Spleen (tissue), 11 donors: ENCODE measurements around the gene MOV10. TPM values are rescaled to one million over a fixed set of nuclear protein-coding genes. Genes with fewer than 3 reads are reported as not detected.

Experiments
- DNase-seq: peaks from one replicate; pipeline ENCODE4 v3.0.0-alpha.2; 2020
- H3K27ac ChIP-seq, 8 donors: fragments of 200-600 bp; sonication (generic) in 7 of 8; 1 replicate in 4 of 8; 2 replicates in 4 of 8; pipeline versions ENCODE4 v1.5.0 to v1.8.0; 2016 to 2021; ENCODE audit warnings: inconsistent platforms in 4 of 8, mild to moderate bottlenecking in 4 of 8, moderate library complexity in 1 of 8
- H3K27me3 ChIP-seq, 7 donors: fragments of 200-600 bp; sonication (generic) in 6 of 7; replicated peaks in 1 of 7; 1 replicate in 4 of 7; 2 replicates in 3 of 7; pipeline versions ENCODE4 v1.5.0 to v1.8.0; 2016 to 2021; ENCODE audit warnings: inconsistent platforms in 3 of 7, mild to moderate bottlenecking in 1 of 7
- H3K36me3 ChIP-seq, 6 donors: fragments of 200-600 bp; sonication (generic) in 5 of 6; 1 replicate in 4 of 6; 2 replicates in 2 of 6; pipeline versions ENCODE4 v1.5.0 to v1.8.0; 2016 to 2021; ENCODE audit warnings: inconsistent platforms in 2 of 6
- H3K4me1 ChIP-seq, 6 donors: fragments of 200-600 bp; sonication (generic) in 5 of 6; 1 replicate in 3 of 6; 2 replicates in 3 of 6; pipeline versions ENCODE4 v1.5.0 to v1.8.0; 2016 to 2021; ENCODE audit warnings: inconsistent platforms in 3 of 6
- H3K4me3 ChIP-seq, 8 donors: fragments of 200-600 bp; sonication (generic) in 7 of 8; 1 replicate in 4 of 8; 2 replicates in 4 of 8; pipeline versions ENCODE4 v1.5.0 to v1.8.0; 2016 to 2021; ENCODE audit warnings: inconsistent platforms in 4 of 8, mild to moderate bottlenecking in 4 of 8, moderate library complexity in 2 of 8
- H3K9me3 ChIP-seq, 8 donors: fragments of 200-600 bp; sonication (generic) in 7 of 8; 1 replicate in 4 of 8; 2 replicates in 4 of 8; pipeline versions ENCODE4 v1.5.0 to v1.8.0; 2016 to 2021; ENCODE audit warnings: inconsistent platforms in 4 of 8
- CTCF ChIP-seq, 11 experiments: fragments of 200-600 bp in 7 of 11; fragments of 450-650 bp in 4 of 11; sonication (generic) in 4 of 11; IDR thresholded peaks in 8 of 11; conservative IDR thresholded peaks in 3 of 11; 1 replicate in 7 of 11; 2 replicates in 4 of 11; pipeline versions ENCODE4 v1.4.0 to v1.8.0; 2016 to 2021; ENCODE audit warnings: antibody characterized with exemption in 11 of 11, inconsistent platforms in 4 of 11, mild to moderate bottlenecking in 1 of 11
- POLR2A ChIP-seq, 3 donors: fragments of 450-650 bp; IDR thresholded peaks; one replicate each; pipeline ENCODE4 v1.5.1; 2017; ENCODE audit warnings: antibody characterized with exemption in 3 of 3, mild to moderate bottlenecking in 1 of 3
- POLR2AphosphoS5 ChIP-seq, 3 donors: sonication (generic); formaldehyde crosslinking; IDR thresholded peaks; one replicate each; pipeline ENCODE4 v1.5.1; 2017; ENCODE audit warnings: antibody characterized with exemption in 3 of 3
- WGBS, 5 donors: extraction: QIAGEN DNeasy Blood & Tissue Kit in 3 of 5; methylation state at CpG; one replicate each; pipeline versions ENCODE4 v1.1.5 to v1.1.7; 2013 to 2018; 5-methylcytosine and 5-hydroxymethylcytosine counted together
- intact Hi-C: fragments of 100-400 bp; cut with DNase I; formaldehyde crosslinking; loops from one replicate; pipeline ENCODE4 v1.15.0; 2023; ENCODE audit warnings: low total_unique reads
- polyA plus RNA-seq, 3 donors: library from polyadenylated mRNA; stranded (reverse); fragments of 200-250 nt; gene quantifications; one replicate each; pipeline ENCODE4 v1.2.1, GENCODE V29; 2013
- total RNA-seq, 7 donors: library from RNA; depleted of rRNA in 3 of 7; stranded (reverse); fragments of >200 nt in 3 of 7; fragmentation: NEBNext Ultra II Directional in 4 of 7; extraction: Animal tissue kit (Norgen Biotek cat#: 25700) in 4 of 7; gene quantifications; one replicate each; pipeline versions ENCODE4 v1.1.0 to v1.2.1, GENCODE V29; 2016 to 2021
- donor health status: healthy with polysubstance abuse.
- donor health status: DM: no; HTN: no; CAD: no; lungs with moderate emphysema.
- donor health status: DM: no; HTN: no; CAD: no.
- donor health status: Bipolar disorder and iron deficiency.
- donor health status: healthy.
- donor health status: DM: no; HTN: no; CAD: no.
- donor health status: DM: yes; HTN: yes; CAD: no.

MOV10 gene
- total and polyA plus RNA-seq, 10 donors: 23.5 to 92.3 (median 59.0) TPM

- peak; percentile 82 for DNase-seq
- intact Hi-C loops: no loop called here
- peaks cover 0 to 13% (median 0%) of the 10 kb centered on the region in 7 donors for H3K27me3 ChIP-seq
These were observed 39.2 kb downstream of the MOV10 start for GRCh38 chr1:112713466-112714312.

GRCh38 chr1:112714313-112715263 is 40.1 kb downstream of the MOV10 start:
- Histone ChIP-seq H3K4me1 (peaks cover 13 to 54% (median 37%) of the 10 kb centered on the region in 6 donors), H3K9me3 (no peaks in the 10 kb centered on the region), H3K27ac (peak overlapping the region in 5 of 8 donors; percentile 48 to 78 (median 73)), H3K36me3 (no peaks in the 10 kb centered on the region), H3K4me3 (peak overlapping the region; percentile 42 to 76 (median 61)), H3K27me3 (peaks cover 0 to 22% (median 0%) of the 10 kb centered on the region in 7 donors)
- intact Hi-C loops: loop anchor here (5.0 kb wide), 1 partner anchor 88 kb away; no protein-coding TSS in a partner anchor
- 1 to 4% (median 1%) methylated on average over 38 to 86 of the region's 86 CpGs for WGBS, 5 donors
- peak; percentile 94 for DNase-seq
- TF ChIP-seq CTCF (IDR thresholded peaks at IDR 0.05 in 8 of 11, conservative IDR thresholded peaks at IDR 0.05 in 3 of 11) (peak in 1 of 11 experiments; percentile 6), POLR2A (IDR thresholded peaks at IDR 0.05) (no peak)

More at GRCh38 chr1:112713466-112714312, 39.2 kb downstream of the MOV10 start:
- H3K4me3 ChIP-seq: peak overlapping the region; percentile 42 to 76 (median 61)
- no peaks in the 10 kb centered on the region for H3K9me3 ChIP-seq
- peak overlapping the region in 3 of 8 donors; percentile 5 to 78 (median 48) for H3K27ac ChIP-seq
- TF ChIP-seq POLR2A (IDR thresholded peaks at IDR 0.05): no peak
- TF ChIP-seq POLR2AphosphoS5 (IDR thresholded peaks at IDR 0.05): peak in 2 of 3 donors; percentile 29 to 43
- H3K36me3 ChIP-seq: no peaks in the 10 kb centered on the region
- peaks cover 8 to 48% (median 32%) of the 10 kb centered on the region in 6 donors for H3K4me1 ChIP-seq
- WGBS, 5 donors: 46 to 70% (median 50%) methylated on average over 10 to 14 of the region's 14 CpGs

GRCh38 chr1:112715264-112716053 is 41.0 kb downstream of the MOV10 start, which contains the start of gene PPM1J:
PPM1J (minus strand) TSS chr1:112715332; CDS start chr1:112715301, 31 bp downstream.
- Histone ChIP-seq H3K9me3 (no peaks in the 10 kb centered on the region), H3K4me1 (peaks cover 13 to 54% (median 37%) of the 10 kb centered on the region in 6 donors), H3K27ac (peak within 1 kb of the TSS; percentile 5 to 78 (median 72)), H3K4me3 (peak within 1 kb of the TSS; percentile 42 to 76 (median 61)), H3K36me3 (no peaks in the 10 kb centered on the region), H3K27me3 (peaks cover 0 to 30% (median 0%) of the 10 kb centered on the region in 7 donors)
- intact Hi-C loops: loop anchor here (5.0 kb wide), 1 partner anchor 87 kb away; no protein-coding TSS in a partner anchor
- 0 to 1% (median 0%) methylated on average over 29 to 51 of the region's 51 CpGs for WGBS, 5 donors
- TF ChIP-seq POLR2AphosphoS5 (IDR thresholded peaks at IDR 0.05) (peak; percentile 71 to 90 (median 78)), CTCF (IDR thresholded peaks at IDR 0.05 in 8 of 11, conservative IDR thresholded peaks at IDR 0.05 in 3 of 11) (peak in 4 of 11 experiments; percentile 4 to 22 (median 16)), POLR2A (IDR thresholded peaks at IDR 0.05) (peak in 1 of 3 donors; percentile 39)
- DNase-seq: peak; percentile 100
